SH-SY5Y (cell line): ENCODE data around the gene MDFI.

Experiments
- GATA2 ChIP-seq: IDR thresholded peaks from 2 replicates; pipeline ENCODE4 v1.6.1; 2011; ENCODE audit warnings: mild to moderate bottlenecking, low read depth, low read length
- GATA3 ChIP-seq: IDR thresholded peaks from 2 replicates; pipeline ENCODE4 v1.6.1; 2011; ENCODE audit warnings: low read depth, mild to moderate bottlenecking, low read length, moderate library complexity

GRCh38 chr6:41624621-41625380, 13.5 kb upstream of the MDFI start:
- TF ChIP-seq GATA2 (no peak), GATA3 (no peak)
